ENCODE data around the gene XAB2. TPM values are rescaled to one million over a fixed set of nuclear protein-coding genes. Genes with fewer than 3 reads are reported as not detected.

Gene XAB2
- total RNA-seq = 10 to 100 TPM; 37.2 to 41.4 TPM
- polyA plus RNA-seq = 10 to 100 TPM; 34.1 to 48.3 TPM
- long read RNA-seq, donor 1, transcript XAB2-201 (19 exons, 2,667 nt) = major isoform, 13 of 20 reads
- long read RNA-seq, donor 1, partial matches to known transcripts = 7 of 20 reads
- long read RNA-seq, donor 1, other reads (novel, unspliced or antisense) = 0 of 20 reads
- long read RNA-seq, donor 2 = 0 reads
- long read RNA-seq, donor 3, partial matches to known transcripts = 5 of 8 reads
- long read RNA-seq, donor 3, other reads (novel, unspliced or antisense) = 0 of 8 reads
- long read RNA-seq, donor 4 = 0 reads
- long read RNA-seq, donor 5, transcript XAB2-201 (19 exons, 2,667 nt) = major isoform, 6 of 13 reads
- long read RNA-seq, donor 5, partial matches to known transcripts = 7 of 13 reads
- long read RNA-seq, donor 5, other reads (novel, unspliced or antisense) = 0 of 13 reads

- Histone ChIP-seq H3K27ac (ENCODE audit: low read depth in 1 of 2, low read length in 1 of 2) (peak within 1 kb of the TSS; percentile 73 to 87), H3K27me3 (ENCODE audit: control insufficient read depth in 3 of 3, insufficient read depth in 3 of 3, low read length in 2 of 3) (no peaks in the 10 kb centered on the region), H3K4me3 (peak within 1 kb of the TSS; percentile 81), H3K36me3 (ENCODE audit: control insufficient read depth in 4 of 4, insufficient read depth in 4 of 4, low read length in 4 of 4) (peaks cover 0 to 35% (median 12%) of the 10 kb centered on the region in 4 donors), H3K4me1 (ENCODE audit: control insufficient read depth in 5 of 5, insufficient read depth in 5 of 5, low read length in 5 of 5) (peaks cover 7 to 19% (median 12%) of the 10 kb centered on the region in 5 donors), H3K9ac (ENCODE audit: insufficient read depth in 1 of 2, low read length in 2 of 2) (peak within 1 kb of the TSS; percentile 93 to 99), H3K9me3 (ENCODE audit: control insufficient read depth in 4 of 4, insufficient read depth in 3 of 4, low read length in 3 of 4) (no peaks in the 10 kb centered on the region)
- TF ChIP-seq CTCF (IDR thresholded peaks at IDR 0.05; ENCODE audit: control extremely low read depth, extremely low read depth) = no peak
- DNase-seq (peak; percentile 99 to 100 (median 99)), ATAC-seq (ENCODE audit: insufficient read depth, low FRiP score) (peak; percentile 98)
- WGBS, 2 donors = 1% methylated on average over 40 of the region's 40 CpGs
Observed at GRCh38 chr19:7629347-7630054, at the start of gene XAB2, which contains the start of gene PET100. Gene XAB2 (minus strand): TSS chr19:7629545. CDS start chr19:7629527, 18 bp downstream. Gene PET100 (plus strand): TSS chr19:7629793. CDS start chr19:7629834, 41 bp downstream.

GRCh38 chr19:7677669-7678311 lies 48.4 kb upstream of the XAB2 start:
- DNase-seq (no peak), ATAC-seq (ENCODE audit: insufficient read depth, low FRiP score) (no peak)
- no peak for TF ChIP-seq CTCF (IDR thresholded peaks at IDR 0.05; ENCODE audit: control extremely low read depth, extremely low read depth)
- WGBS, 2 donors = 25 to 45% methylated on average over 12 of the region's 12 CpGs
- peaks cover 0 to 12% (median 4%) of the 10 kb centered on the region in 5 donors for H3K4me1 ChIP-seq (ENCODE audit: control insufficient read depth in 5 of 5, insufficient read depth in 5 of 5, low read length in 5 of 5)
- peak overlapping the region in 1 of 2 donors; percentile 55 for H3K27ac ChIP-seq (ENCODE audit: low read depth in 1 of 2, low read length in 1 of 2)
- H3K36me3 ChIP-seq (ENCODE audit: control insufficient read depth in 4 of 4, insufficient read depth in 4 of 4, low read length in 4 of 4) = peaks cover 0 to 8% (median 3%) of the 10 kb centered on the region in 4 donors
- no peaks in the 10 kb centered on the region for H3K9me3 ChIP-seq (ENCODE audit: control insufficient read depth in 4 of 4, insufficient read depth in 3 of 4, low read length in 3 of 4)
- peak overlapping the region; percentile 15 for H3K4me3 ChIP-seq
- H3K9ac ChIP-seq (ENCODE audit: insufficient read depth in 1 of 2, low read length in 2 of 2) = no peak overlapping the region
- peaks cover 0 to 12% (median 4%) of the 10 kb centered on the region in 3 donors for H3K27me3 ChIP-seq (ENCODE audit: control insufficient read depth in 3 of 3, insufficient read depth in 3 of 3, low read length in 2 of 3)

- Histone ChIP-seq H3K9me3 (ENCODE audit: control insufficient read depth in 4 of 4, insufficient read depth in 3 of 4, low read length in 3 of 4) (peaks cover 0 to under 1% (median 0%) of the 10 kb centered on the region in 4 donors), H3K27ac (ENCODE audit: low read depth in 1 of 2, low read length in 1 of 2) (peak within 1 kb of the TSS in 1 of 2 donors; percentile 55), H3K36me3 (ENCODE audit: control insufficient read depth in 4 of 4, insufficient read depth in 4 of 4, low read length in 4 of 4) (peaks cover 0 to 3% (median 0%) of the 10 kb centered on the region in 4 donors), H3K4me3 (peak within 1 kb of the TSS; percentile 15), H3K9ac (ENCODE audit: insufficient read depth in 1 of 2, low read length in 2 of 2) (no peak within 1 kb of the TSS), H3K4me1 (ENCODE audit: control insufficient read depth in 5 of 5, insufficient read depth in 5 of 5, low read length in 5 of 5) (peaks cover 0 to 8% (median 4%) of the 10 kb centered on the region in 5 donors), H3K27me3 (ENCODE audit: control insufficient read depth in 3 of 3, insufficient read depth in 3 of 3, low read length in 2 of 3) (peaks cover 3 to 16% (median 7%) of the 10 kb centered on the region in 3 donors)
- ATAC-seq (ENCODE audit: insufficient read depth, low FRiP score) (no peak), DNase-seq (no peak)
- TF ChIP-seq CTCF (IDR thresholded peaks at IDR 0.05; ENCODE audit: control extremely low read depth, extremely low read depth) = no peak
- WGBS, 2 donors = 4 to 13% methylated on average over 10 of the region's 10 CpGs
Observed at GRCh38 chr19:7676854-7677253, 47.5 kb upstream of the XAB2 start, which contains the start of gene MCEMP1. Gene MCEMP1 (plus strand): TSS chr19:7677090. CDS start chr19:7677121, 31 bp downstream.

Measured in lung (tissue), 16 donors.